Epithelial cell of proximal tubule (primary cell): Measurements from ENCODE around the gene PGLYRP4. TPM values are rescaled to one million over a fixed set of nuclear protein-coding genes. Genes with fewer than 3 reads are reported as not detected.

Experiments
- DNase-seq: peaks from one replicate; pipeline ENCODE4 v3.0.0-alpha.2; 2011; ENCODE audit warnings: low read depth
- H3K4me3 ChIP-seq: 2 replicates; pipeline ENCODE4 v1.5.1; 2011; ENCODE audit warnings: low read depth, mild to moderate bottlenecking, low read length
- total RNA-seq: library from RNA; depleted of rRNA; stranded (reverse); fragments of >200 nt; gene quantifications from 2 replicates; pipeline ENCODE4 v1.2.3, GENCODE V29; 2015
- TF ChIP-seq, protein P1 (sequence below): conservative IDR thresholded peaks from 2 replicates; pipeline ENCODE4 v1.5.1; 2012; ENCODE audit warnings: low read depth, mild to moderate bottlenecking, low read length

The PGLYRP4 gene
- total RNA-seq, 1 donor from 2014 or later: not detected

DNA sequence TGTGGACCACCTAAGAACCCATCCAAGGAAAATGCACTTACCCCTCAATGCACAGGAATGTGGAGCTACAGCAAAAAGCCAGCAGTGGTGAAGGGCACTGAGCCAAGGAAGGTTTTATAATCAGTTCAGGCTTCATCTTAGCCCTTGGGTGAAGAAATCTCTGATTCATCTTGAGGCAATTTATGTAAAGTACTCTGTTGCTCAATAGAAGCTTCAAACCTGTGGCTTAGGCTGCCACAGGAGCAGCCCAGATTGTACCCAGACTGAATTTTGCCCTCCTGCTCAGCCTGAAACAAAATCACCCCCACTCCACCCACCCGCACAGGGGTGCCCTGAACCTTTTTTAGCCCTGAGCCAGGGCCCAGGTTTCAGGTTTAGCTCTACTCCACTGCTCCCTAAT, 26.9 kb upstream of the PGLYRP4 start, which contains the start of gene S100A12:
TSS of gene S100A12 (minus strand) at position 111 of the 400 bp plus-strand sequence. CDS start 1,029 bp downstream, outside the sequence.
- TF ChIP-seq, protein P1, sequence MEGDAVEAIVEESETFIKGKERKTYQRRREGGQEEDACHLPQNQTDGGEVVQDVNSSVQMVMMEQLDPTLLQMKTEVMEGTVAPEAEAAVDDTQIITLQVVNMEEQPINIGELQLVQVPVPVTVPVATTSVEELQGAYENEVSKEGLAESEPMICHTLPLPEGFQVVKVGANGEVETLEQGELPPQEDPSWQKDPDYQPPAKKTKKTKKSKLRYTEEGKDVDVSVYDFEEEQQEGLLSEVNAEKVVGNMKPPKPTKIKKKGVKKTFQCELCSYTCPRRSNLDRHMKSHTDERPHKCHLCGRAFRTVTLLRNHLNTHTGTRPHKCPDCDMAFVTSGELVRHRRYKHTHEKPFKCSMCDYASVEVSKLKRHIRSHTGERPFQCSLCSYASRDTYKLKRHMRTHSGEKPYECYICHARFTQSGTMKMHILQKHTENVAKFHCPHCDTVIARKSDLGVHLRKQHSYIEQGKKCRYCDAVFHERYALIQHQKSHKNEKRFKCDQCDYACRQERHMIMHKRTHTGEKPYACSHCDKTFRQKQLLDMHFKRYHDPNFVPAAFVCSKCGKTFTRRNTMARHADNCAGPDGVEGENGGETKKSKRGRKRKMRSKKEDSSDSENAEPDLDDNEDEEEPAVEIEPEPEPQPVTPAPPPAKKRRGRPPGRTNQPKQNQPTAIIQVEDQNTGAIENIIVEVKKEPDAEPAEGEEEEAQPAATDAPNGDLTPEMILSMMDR: no peak
- no peak within 1 kb of the TSS for H3K4me3 ChIP-seq
- DNase-seq: peak; percentile 95

- DNase-seq: no peak
- no peak overlapping the region for H3K4me3 ChIP-seq
- TF ChIP-seq, protein P1: no peak
These were observed 25.4 kb upstream of the PGLYRP4 start for GRCh38 chr1:153374071-153374470.

DNA sequence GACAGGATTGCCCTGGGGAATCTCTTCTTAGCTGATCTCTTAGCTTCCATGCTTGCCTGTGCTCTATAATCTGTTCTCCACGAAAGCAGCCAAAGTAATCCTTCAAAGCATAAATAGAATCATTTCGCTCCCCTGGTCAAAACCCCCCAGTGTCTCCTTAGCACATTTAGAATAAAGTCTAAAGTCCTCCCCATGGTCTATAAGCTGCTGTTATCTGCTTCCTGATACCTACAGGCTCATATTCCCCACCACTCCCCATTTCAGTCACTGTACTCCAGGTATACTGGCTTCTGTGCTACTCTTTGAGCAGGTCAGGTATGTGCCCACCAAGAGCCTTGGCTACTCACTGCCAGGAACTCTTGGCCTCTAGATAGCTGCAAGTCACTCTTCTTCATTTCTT, 23.9 kb upstream of the PGLYRP4 start:
- DNase-seq: no peak
- no peak overlapping the region for H3K4me3 ChIP-seq
- TF ChIP-seq, protein P1: no peak

DNA sequence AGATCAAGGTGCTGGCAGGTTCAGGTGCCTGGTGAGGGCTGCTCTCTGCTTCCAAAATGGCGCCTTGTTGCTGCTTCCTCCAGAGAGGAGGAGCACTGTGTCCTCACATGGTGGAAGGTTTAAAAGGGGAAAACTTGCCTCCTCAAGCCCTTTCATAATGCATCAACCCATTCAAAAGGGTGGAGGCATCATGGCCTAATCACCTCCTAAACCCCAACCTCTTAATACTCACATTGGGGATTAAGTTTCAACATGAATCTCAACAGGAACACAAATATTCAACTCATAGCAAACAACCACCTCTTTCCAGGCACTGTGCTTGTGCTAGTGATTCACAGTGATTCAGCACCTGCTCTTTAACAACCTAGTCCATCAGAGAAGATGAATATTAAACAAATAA, 22.6 kb upstream of the PGLYRP4 start:
- no peak for DNase-seq

GRCh38 chr1:153370146-153370545, 21.5 kb upstream of the PGLYRP4 start:
- H3K4me3 ChIP-seq: no peak overlapping the region
- TF ChIP-seq, protein P1: no peak
- DNase-seq: no peak

More for the DNA sequence above, 22.6 kb upstream of the PGLYRP4 start:
- TF ChIP-seq, protein P1: no peak
- H3K4me3 ChIP-seq: no peak overlapping the region

GRCh38 chr1:153368495-153368894, 19.9 kb upstream of the PGLYRP4 start:
- no peak for DNase-seq
- TF ChIP-seq, protein P1: no peak
- H3K4me3 ChIP-seq: no peak overlapping the region

DNA sequence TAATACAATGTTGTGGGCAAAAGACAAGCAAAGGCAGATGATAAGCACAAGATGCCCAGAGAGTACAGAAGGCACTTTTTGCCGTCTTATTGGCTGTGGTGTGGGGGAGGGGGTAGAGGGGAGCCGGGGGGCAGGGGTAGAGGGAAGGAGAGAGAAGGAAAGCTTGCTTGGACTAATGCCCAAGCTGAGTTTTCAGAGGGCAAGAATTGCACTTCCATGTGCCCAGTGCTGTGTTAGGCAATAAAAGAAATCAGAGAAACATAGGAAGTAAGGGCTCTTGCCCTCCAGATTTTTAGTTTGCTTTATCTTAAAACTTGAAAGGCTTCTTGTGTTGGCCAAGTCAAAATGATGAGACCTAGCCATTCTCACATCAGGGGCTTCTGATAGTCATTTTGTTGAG, 18.4 kb upstream of the PGLYRP4 start:
- H3K4me3 ChIP-seq: no peak overlapping the region
- TF ChIP-seq, protein P1: no peak
- DNase-seq: no peak
